ENCODE results near the gene FZD4.

Gene FZD4

DNA sequence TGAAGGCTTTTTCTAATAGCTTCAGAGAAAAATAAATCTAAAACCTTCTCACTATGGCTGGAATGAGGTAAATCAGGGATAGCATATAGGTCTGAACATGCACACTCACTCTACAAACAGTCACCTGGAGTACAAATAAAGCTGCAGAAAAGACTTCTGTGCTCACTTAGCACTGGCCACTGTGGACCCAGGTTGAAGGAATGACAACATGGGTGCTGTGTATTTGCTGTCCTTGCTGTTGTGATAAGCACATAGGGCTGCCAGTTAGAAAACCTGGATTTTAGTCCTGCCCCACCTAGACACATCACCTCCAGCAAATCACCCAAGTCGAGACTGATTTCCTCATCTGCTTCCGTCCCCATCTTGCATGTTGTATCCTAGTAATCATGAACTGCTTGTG is 51.2 kb downstream of the FZD4 start:
- TF ChIP-seq ZNF785 (tag by site-specific recombination; IDR thresholded peaks at IDR 0.05) (no peak), ZNF548 (tag by site-specific recombination; IDR thresholded peaks at IDR 0.05) (no peak), ZNF211 (tag by site-specific recombination; IDR thresholded peaks at IDR 0.05; ENCODE audit: low read depth) (no peak), KLF8 (tag by site-specific recombination; IDR thresholded peaks at IDR 0.05) (no peak), ZNF140 (tag by site-specific recombination; IDR thresholded peaks at IDR 0.05) (no peak), ZNF514 (tag by site-specific recombination; IDR thresholded peaks at IDR 0.05) (no peak), ZNF76 (tag by site-specific recombination; IDR thresholded peaks at IDR 0.05; ENCODE audit: borderline replicate concordance, low read depth) (no peak), EGR2 (tag by site-specific recombination; IDR thresholded peaks at IDR 0.05; ENCODE audit: low read depth) (no peak)
- TF ChIP-seq, protein P1, sequence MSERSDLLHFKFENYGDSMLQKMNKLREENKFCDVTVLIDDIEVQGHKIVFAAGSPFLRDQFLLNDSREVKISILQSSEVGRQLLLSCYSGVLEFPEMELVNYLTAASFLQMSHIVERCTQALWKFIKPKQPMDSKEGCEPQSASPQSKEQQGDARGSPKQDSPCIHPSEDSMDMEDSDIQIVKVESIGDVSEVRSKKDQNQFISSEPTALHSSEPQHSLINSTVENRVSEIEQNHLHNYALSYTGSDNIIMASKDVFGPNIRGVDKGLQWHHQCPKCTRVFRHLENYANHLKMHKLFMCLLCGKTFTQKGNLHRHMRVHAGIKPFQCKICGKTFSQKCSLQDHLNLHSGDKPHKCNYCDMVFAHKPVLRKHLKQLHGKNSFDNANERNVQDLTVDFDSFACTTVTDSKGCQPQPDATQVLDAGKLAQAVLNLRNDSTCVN (tag by site-specific recombination; optimal IDR thresholded peaks at IDR 0.05): no peak
- POLR2A ChIA-PET: no interaction called here
- H3K27ac ChIP-seq (ENCODE audit: extremely low read depth, low read depth, low read length): no peak overlapping the region

DNA sequence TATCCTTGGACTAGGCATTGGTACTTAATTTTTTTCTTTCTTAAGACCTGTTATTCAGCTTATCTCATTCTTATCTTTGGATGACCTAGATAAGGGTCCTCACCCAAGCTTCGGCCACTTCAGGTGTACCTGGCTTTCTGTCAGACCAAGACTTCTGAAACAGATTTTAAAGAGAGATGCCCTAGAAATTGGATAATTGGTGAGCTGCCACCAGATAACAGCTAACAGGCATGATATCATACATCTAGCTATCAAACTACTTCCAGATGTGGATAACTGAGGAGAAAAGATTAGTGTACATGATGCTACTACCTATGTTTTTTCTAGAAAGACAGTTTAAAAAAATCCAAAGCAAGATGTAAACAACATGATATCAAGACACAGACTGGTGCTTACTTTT is 52.9 kb downstream of the FZD4 start:
- TF ChIP-seq GLI2 (tag by site-specific recombination; IDR thresholded peaks at IDR 0.05; ENCODE audit: borderline replicate concordance, low read depth): no peak
- TF ChIP-seq ZNF366 (tag by site-specific recombination; conservative IDR thresholded peaks at IDR 0.05): no peak
- TF ChIP-seq ZNF473 (tag by site-specific recombination; IDR thresholded peaks at IDR 0.05): no peak
- TF ChIP-seq, protein P2, sequence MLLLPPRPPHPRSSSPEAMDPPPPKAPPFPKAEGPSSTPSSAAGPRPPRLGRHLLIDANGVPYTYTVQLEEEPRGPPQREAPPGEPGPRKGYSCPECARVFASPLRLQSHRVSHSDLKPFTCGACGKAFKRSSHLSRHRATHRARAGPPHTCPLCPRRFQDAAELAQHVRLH (tag by site-specific recombination; IDR thresholded peaks at IDR 0.05): no peak
- TF ChIP-seq ZNF830 (tag by site-specific recombination; IDR thresholded peaks at IDR 0.05; ENCODE audit: low read depth): no peak
- TF ChIP-seq, protein P3, sequence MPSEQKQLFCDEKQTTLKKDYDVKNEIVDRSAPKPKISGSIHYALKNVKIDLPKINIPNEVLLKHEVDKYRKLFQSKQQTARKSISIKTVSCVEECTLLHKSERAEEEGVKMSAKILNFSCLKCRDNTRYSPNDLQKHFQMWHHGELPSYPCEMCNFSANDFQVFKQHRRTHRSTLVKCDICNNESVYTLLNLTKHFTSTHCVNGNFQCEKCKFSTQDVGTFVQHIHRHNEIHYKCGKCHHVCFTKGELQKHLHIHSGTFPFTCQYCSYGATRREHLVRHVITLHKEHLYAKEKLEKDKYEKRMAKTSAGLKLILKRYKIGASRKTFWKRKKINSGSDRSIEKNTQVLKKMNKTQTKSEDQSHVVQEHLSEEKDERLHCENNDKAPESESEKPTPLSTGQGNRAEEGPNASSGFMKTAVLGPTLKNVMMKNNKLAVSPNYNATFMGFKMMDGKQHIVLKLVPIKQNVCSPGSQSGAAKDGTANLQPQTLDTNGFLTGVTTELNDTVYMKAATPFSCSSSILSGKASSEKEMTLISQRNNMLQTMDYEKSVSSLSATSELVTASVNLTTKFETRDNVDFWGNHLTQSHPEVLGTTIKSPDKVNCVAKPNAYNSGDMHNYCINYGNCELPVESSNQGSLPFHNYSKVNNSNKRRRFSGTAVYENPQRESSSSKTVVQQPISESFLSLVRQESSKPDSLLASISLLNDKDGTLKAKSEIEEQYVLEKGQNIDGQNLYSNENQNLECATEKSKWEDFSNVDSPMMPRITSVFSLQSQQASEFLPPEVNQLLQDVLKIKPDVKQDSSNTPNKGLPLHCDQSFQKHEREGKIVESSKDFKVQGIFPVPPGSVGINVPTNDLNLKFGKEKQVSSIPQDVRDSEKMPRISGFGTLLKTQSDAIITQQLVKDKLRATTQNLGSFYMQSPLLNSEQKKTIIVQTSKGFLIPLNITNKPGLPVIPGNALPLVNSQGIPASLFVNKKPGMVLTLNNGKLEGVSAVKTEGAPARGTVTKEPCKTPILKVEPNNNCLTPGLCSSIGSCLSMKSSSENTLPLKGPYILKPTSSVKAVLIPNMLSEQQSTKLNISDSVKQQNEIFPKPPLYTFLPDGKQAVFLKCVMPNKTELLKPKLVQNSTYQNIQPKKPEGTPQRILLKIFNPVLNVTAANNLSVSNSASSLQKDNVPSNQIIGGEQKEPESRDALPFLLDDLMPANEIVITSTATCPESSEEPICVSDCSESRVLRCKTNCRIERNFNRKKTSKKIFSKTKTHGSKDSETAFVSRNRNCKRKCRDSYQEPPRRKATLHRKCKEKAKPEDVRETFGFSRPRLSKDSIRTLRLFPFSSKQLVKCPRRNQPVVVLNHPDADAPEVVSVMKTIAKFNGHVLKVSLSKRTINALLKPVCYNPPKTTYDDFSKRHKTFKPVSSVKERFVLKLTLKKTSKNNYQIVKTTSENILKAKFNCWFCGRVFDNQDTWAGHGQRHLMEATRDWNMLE (tag by site-specific recombination; conservative IDR thresholded peaks at IDR 0.05; ENCODE audit: low read depth): no peak
- no peak for TF ChIP-seq ZNF138 (tag by site-specific recombination; IDR thresholded peaks at IDR 0.05; ENCODE audit: borderline replicate concordance)
- no peak for TF ChIP-seq ZNF501 (tag by site-specific recombination; IDR thresholded peaks at IDR 0.05)
- TF ChIP-seq, protein P4, sequence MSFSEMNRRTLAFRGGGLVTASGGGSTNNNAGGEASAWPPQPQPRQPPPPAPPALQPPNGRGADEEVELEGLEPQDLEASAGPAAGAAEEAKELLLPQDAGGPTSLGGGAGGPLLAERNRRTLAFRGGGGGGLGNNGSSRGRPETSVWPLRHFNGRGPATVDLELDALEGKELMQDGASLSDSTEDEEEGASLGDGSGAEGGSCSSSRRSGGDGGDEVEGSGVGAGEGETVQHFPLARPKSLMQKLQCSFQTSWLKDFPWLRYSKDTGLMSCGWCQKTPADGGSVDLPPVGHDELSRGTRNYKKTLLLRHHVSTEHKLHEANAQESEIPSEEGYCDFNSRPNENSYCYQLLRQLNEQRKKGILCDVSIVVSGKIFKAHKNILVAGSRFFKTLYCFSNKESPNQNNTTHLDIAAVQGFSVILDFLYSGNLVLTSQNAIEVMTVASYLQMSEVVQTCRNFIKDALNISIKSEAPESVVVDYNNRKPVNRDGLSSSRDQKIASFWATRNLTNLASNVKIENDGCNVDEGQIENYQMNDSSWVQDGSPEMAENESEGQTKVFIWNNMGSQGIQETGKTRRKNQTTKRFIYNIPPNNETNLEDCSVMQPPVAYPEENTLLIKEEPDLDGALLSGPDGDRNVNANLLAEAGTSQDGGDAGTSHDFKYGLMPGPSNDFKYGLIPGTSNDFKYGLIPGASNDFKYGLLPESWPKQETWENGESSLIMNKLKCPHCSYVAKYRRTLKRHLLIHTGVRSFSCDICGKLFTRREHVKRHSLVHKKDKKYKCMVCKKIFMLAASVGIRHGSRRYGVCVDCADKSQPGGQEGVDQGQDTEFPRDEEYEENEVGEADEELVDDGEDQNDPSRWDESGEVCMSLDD (tag by site-specific recombination; IDR thresholded peaks at IDR 0.05): no peak
- H3K4me3 ChIP-seq (ENCODE audit: low read depth, low read length): no peak overlapping the region

More for the DNA sequence above, 51.2 kb downstream of the FZD4 start:
- H3K36me3 ChIP-seq (ENCODE audit: control insufficient read depth in 2 of 2, insufficient read depth in 1 of 2, low read length in 2 of 2): no peaks in the 10 kb centered on the region
- CTCF ChIA-PET: interaction anchor here (0.7 to 4.6 kb wide), 4 partner anchors 10 to 1852 kb away, joined by 3 to 16 read pairs (median 5); no protein-coding TSS in a partner anchor
- H3K4me1 ChIP-seq (ENCODE audit: control insufficient read depth, insufficient read depth, low read length): no peaks in the 10 kb centered on the region
- H3K9me3 ChIP-seq (ENCODE audit: control insufficient read depth, insufficient read depth, low read depth, low read length): no peaks in the 10 kb centered on the region
- H3K4me3 ChIP-seq (ENCODE audit: low read depth, low read length): no peak overlapping the region

More for the DNA sequence above, 52.9 kb downstream of the FZD4 start:
- no peak overlapping the region for H3K27ac ChIP-seq (ENCODE audit: extremely low read depth, low read depth, low read length)
- no peaks in the 10 kb centered on the region for H3K4me1 ChIP-seq (ENCODE audit: control insufficient read depth, insufficient read depth, low read length)
- no peaks in the 10 kb centered on the region for H3K36me3 ChIP-seq (ENCODE audit: control insufficient read depth in 2 of 2, insufficient read depth in 1 of 2, low read length in 2 of 2)
- H3K9me3 ChIP-seq (ENCODE audit: control insufficient read depth, insufficient read depth, low read depth, low read length): no peaks in the 10 kb centered on the region
- CTCF ChIA-PET: interaction anchor here (0.5 to 4.6 kb wide), 4 partner anchors 18 to 36 kb away, joined by 4 to 16 read pairs (median 4); no protein-coding TSS in a partner anchor
- POLR2A ChIA-PET: no interaction called here

All from HEK293 (cell line).